DOHH2 (cell line): ENCODE data around the gene PTGS1.

Experiments
- H3F3A ChIP-seq: fragments of 200-600 bp; sonication (generic), shearing (Covaris generic); 2 replicates; pipeline ENCODE4 v1.6.0; 2016; ENCODE audit warnings: antibody characterized with exemption, mild to moderate bottlenecking; ENCODE audit not compliant: control insufficient read depth, insufficient read depth
- H3K27ac ChIP-seq: fragments of 200-600 bp; sonication (generic); 2 replicates; pipeline ENCODE4 v1.5.1; 2014; ENCODE audit warnings: low read depth, mild to moderate bottlenecking, low read length, moderate library complexity
- H3K27me3 ChIP-seq: fragments of 200-600 bp; sonication (generic); 2 replicates; pipeline ENCODE4 v1.6.1; 2014; ENCODE audit warnings: mild to moderate bottlenecking, low read length, mixed read lengths; ENCODE audit not compliant: control insufficient read depth
- H3K36me3 ChIP-seq: fragments of 200-600 bp; sonication (generic); 2 replicates; pipeline ENCODE4 v1.6.1; 2014; ENCODE audit warnings: mild to moderate bottlenecking, low read length, moderate library complexity, mixed read lengths; ENCODE audit not compliant: control insufficient read depth
- H3K4me1 ChIP-seq: fragments of 200-600 bp; sonication (generic); 2 replicates; pipeline ENCODE4 v1.6.1; 2014; ENCODE audit warnings: mild to moderate bottlenecking, low read length, mixed read lengths; ENCODE audit not compliant: control insufficient read depth
- H3K4me2 ChIP-seq: fragments of 200-600 bp; sonication (generic); 2 replicates; pipeline ENCODE4 v1.6.0; 2014; ENCODE audit warnings: mild to moderate bottlenecking, low read length, moderate library complexity
- H3K4me3 ChIP-seq: fragments of 200-600 bp; sonication (generic); 2 replicates; pipeline ENCODE4 v1.5.1; 2014; ENCODE audit warnings: mild to moderate bottlenecking, low read length, mixed read lengths
- H3K79me2 ChIP-seq: fragments of 200-600 bp; sonication (generic); 2 replicates; pipeline ENCODE4 v1.6.1; 2014; ENCODE audit warnings: mild to moderate bottlenecking, low read length, mixed read lengths; ENCODE audit not compliant: control insufficient read depth
- H3K9me2 ChIP-seq: fragments of 200-600 bp; sonication (generic); replicated peaks from 2 replicates; pipeline ENCODE4 v1.6.1; 2014; ENCODE audit warnings: mild to moderate bottlenecking, low read length, mixed read lengths; ENCODE audit not compliant: control insufficient read depth
- H3K9me3 ChIP-seq: fragments of 200-600 bp; sonication (generic); 2 replicates; pipeline ENCODE4 v1.6.1; 2014; ENCODE audit warnings: antibody characterized with exemption, low read length, mixed read lengths; ENCODE audit not compliant: control insufficient read depth, insufficient read depth
- H4K20me1 ChIP-seq: fragments of 200-600 bp; sonication (generic); 2 replicates; pipeline ENCODE4 v1.6.0; 2014; ENCODE audit warnings: low read depth, mild to moderate bottlenecking, antibody characterized with exemption, low read length, moderate library complexity; ENCODE audit not compliant: control insufficient read depth, insufficient read depth
- EZH2phosphoT487 ChIP-seq: fragments of 200-600 bp; sonication (generic); IDR thresholded peaks from 2 replicates; pipeline ENCODE4 v1.6.1; 2017; ENCODE audit warnings: borderline replicate concordance, mild to moderate bottlenecking, antibody characterized with exemption, low read length, moderate library complexity, mixed read lengths
- TF ChIP-seq, protein P1 (sequence below): fragments of 200-600 bp; sonication (generic); IDR thresholded peaks from one replicate; pipeline ENCODE4 v1.5.1; 2014; ENCODE audit warnings: antibody characterized with exemption, mild to moderate bottlenecking, low read depth, low read length; ENCODE audit not compliant: poor library complexity, severe bottlenecking

Gene PTGS1

DNA sequence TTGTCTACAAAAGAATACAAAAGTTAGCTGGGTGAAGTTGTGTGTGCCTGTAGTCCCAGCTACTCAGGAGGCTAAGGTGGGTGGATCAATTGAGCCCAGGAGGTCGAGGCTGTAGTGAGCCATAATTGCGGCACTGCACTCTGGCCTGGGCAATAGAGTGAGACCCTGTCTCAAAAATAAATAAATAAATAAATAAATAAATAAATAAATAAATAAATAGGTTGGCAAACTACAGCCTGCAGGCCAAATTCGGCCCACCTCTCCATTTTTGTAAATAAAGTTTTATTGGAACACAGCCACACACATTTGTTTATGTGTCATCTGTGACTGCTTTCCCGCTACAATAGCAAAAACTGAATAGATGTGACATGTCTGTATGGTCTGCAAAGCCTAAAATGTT, 9.5 kb downstream of the PTGS1 start:
- Histone ChIP-seq H3K36me3 (no peaks in the 10 kb centered on the region), H3F3A (no peaks in the 10 kb centered on the region), H3K9me3 (peaks cover 10% of the 10 kb centered on the region), H3K79me2 (no peaks in the 10 kb centered on the region), H3K27ac (no peak overlapping the region), H3K4me2 (no peak overlapping the region), H4K20me1 (no peaks in the 10 kb centered on the region), H3K9me2 (no peaks in the 10 kb centered on the region), H3K27me3 (no peaks in the 10 kb centered on the region), H3K4me3 (no peak overlapping the region), H3K4me1 (peaks cover 19% of the 10 kb centered on the region)
- TF ChIP-seq, protein P1, sequence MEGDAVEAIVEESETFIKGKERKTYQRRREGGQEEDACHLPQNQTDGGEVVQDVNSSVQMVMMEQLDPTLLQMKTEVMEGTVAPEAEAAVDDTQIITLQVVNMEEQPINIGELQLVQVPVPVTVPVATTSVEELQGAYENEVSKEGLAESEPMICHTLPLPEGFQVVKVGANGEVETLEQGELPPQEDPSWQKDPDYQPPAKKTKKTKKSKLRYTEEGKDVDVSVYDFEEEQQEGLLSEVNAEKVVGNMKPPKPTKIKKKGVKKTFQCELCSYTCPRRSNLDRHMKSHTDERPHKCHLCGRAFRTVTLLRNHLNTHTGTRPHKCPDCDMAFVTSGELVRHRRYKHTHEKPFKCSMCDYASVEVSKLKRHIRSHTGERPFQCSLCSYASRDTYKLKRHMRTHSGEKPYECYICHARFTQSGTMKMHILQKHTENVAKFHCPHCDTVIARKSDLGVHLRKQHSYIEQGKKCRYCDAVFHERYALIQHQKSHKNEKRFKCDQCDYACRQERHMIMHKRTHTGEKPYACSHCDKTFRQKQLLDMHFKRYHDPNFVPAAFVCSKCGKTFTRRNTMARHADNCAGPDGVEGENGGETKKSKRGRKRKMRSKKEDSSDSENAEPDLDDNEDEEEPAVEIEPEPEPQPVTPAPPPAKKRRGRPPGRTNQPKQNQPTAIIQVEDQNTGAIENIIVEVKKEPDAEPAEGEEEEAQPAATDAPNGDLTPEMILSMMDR, result no peak
- TF ChIP-seq EZH2phosphoT487, result no peak

DNA sequence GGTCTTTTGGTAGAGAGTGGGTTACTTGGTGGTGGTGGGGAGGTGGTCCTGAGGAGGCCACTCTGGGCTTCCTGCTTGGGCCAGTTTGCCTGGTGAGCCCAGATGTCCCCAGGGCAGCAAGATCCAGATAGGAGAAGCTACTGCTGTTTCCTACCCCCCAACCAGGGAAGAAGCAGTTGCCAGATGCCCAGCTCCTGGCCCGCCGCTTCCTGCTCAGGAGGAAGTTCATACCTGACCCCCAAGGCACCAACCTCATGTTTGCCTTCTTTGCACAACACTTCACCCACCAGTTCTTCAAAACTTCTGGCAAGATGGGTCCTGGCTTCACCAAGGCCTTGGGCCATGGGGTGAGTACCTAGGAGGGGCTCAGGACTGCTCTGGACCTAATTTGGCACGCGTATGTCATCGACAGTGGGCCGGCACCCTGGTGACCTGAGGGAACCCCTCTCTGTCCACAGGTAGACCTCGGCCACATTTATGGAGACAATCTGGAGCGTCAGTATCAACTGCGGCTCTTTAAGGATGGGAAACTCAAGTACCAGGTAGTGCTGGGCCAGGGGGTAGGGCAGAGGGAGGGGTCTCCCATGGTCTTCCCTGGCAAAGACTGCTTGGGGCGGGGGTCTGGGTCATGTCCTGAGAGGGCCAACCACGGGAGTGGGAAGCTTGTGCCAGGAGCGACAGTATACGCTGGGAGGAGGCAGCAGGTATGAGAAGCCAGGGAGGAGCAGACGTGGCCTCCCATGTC, 10.6 kb downstream of the PTGS1 start:
- Histone ChIP-seq H3K4me3 (no peak overlapping the region), H4K20me1 (no peaks in the 10 kb centered on the region), H3K27me3 (no peaks in the 10 kb centered on the region), H3K4me2 (no peak overlapping the region), H3K4me1 (peaks cover 23% of the 10 kb centered on the region), H3F3A (no peaks in the 10 kb centered on the region), H3K9me2 (no peaks in the 10 kb centered on the region), H3K79me2 (no peaks in the 10 kb centered on the region), H3K9me3 (peaks cover 10% of the 10 kb centered on the region), H3K27ac (no peak overlapping the region), H3K36me3 (no peaks in the 10 kb centered on the region)
- TF ChIP-seq, protein P1, result no peak
- no peak for TF ChIP-seq EZH2phosphoT487

DNA sequence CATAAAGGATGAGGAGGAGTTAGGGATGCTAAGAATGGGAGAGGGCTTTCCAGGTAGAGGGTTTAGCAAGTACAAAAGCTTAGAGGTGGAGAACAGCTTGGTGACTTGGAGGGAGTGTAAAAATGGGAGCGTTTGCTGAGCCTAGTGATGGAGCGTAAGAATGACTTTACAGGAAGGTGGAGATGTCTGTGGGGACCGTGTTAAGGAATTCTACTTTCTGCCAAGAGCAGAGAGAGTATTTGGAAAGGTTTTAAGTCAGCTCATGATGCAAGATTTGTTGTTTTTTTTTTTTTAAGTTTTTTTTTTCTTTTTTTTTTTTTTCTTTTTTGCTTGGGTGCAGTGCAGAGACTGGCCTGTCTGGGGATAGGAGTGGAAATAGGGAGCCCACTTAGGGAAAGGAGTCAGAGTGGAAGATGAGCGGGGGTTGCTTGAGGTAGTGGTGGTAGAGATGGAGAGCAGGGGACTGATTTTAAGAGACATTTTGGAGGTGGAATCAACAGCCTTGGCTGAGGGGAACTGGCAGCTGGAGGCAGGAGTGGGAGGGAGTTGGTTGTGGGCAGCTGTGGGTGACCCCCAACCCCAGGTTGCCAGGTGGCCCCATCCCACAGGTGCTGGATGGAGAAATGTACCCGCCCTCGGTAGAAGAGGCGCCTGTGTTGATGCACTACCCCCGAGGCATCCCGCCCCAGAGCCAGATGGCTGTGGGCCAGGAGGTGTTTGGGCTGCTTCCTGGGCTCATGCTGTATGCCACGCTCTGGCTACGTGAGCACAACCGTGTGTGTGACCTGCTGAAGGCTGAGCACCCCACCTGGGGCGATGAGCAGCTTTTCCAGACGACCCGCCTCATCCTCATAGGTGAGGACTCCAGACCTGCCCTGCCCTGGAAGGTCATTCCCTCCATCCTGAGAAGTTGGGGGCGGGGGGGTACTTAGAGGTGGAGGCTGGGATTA, 12.4 kb downstream of the PTGS1 start:
- Histone ChIP-seq H3K27me3 (no peaks in the 10 kb centered on the region), H3K9me3 (peaks cover 10% of the 10 kb centered on the region), H3K36me3 (no peaks in the 10 kb centered on the region), H3F3A (no peaks in the 10 kb centered on the region), H3K4me1 (peaks cover 10% of the 10 kb centered on the region), H4K20me1 (no peaks in the 10 kb centered on the region), H3K4me2 (no peak overlapping the region), H3K4me3 (no peak overlapping the region), H3K79me2 (no peaks in the 10 kb centered on the region), H3K9me2 (no peaks in the 10 kb centered on the region), H3K27ac (no peak overlapping the region)
- no peak for TF ChIP-seq EZH2phosphoT487
- TF ChIP-seq, protein P1, result no peak
